GM23338 (cell line): ENCODE results near the gene NRN1L. TPM values are rescaled to one million over a fixed set of nuclear protein-coding genes. Genes with fewer than 3 reads are reported as not detected.
A peak's percentile ranks its signal among the peaks of the same experiment; 100 is the strongest.
"Not testable (repeated sequence)": the region's sequence is repeated elsewhere in the genome, so short reads cannot be mapped to it uniquely, and the experiment has no call there.

Experiments
- ATAC-seq: fragments of 200-7000 bp; cut with Tn5 transposase; 3 replicates; pipeline ENCODE4 v1.9.1; 2020
- DNase-seq: peaks from one replicate; pipeline ENCODE4 v3.0.0-alpha.2; 2015; ENCODE audit warnings: low spot score
- H2AFZ ChIP-seq: fragments of 200-600 bp; sonication (generic); 2 replicates; pipeline ENCODE4 v1.8.0; 2016; ENCODE audit warnings: antibody characterized with exemption, mild to moderate bottlenecking, moderate library complexity
- H3F3A ChIP-seq: fragments of 200-600 bp; sonication (generic); replicated peaks from 2 replicates; pipeline ENCODE4 v1.8.0; 2017; ENCODE audit warnings: antibody characterized with exemption, mixed run types, low read depth
- H3K27ac ChIP-seq: fragments of 200-600 bp; sonication (generic); 2 replicates; pipeline ENCODE4 v1.6.1; 2016; ENCODE audit warnings: low read depth
- H3K27me3 ChIP-seq: fragments of 200-600 bp; sonication (generic); 2 replicates; pipeline ENCODE4 v1.8.0; 2016; ENCODE audit warnings: mild to moderate bottlenecking, mixed run types, moderate library complexity; ENCODE audit not compliant: insufficient read depth
- H3K36me3 ChIP-seq: fragments of 200-600 bp; sonication (generic); 2 replicates; pipeline ENCODE4 v1.8.0; 2016; ENCODE audit warnings: mild to moderate bottlenecking; ENCODE audit not compliant: insufficient read depth
- H3K4me1 ChIP-seq: fragments of 200-600 bp; sonication (generic); 2 replicates; pipeline ENCODE4 v1.8.0; 2016; ENCODE audit warnings: mild to moderate bottlenecking, moderate library complexity; ENCODE audit not compliant: insufficient read depth
- H3K4me2 ChIP-seq: fragments of 200-600 bp; sonication (generic); 2 replicates; pipeline ENCODE4 v1.7.1; 2017; ENCODE audit warnings: mixed run types
- H3K4me3 ChIP-seq: fragments of 200-600 bp; sonication (generic); 2 replicates; pipeline ENCODE4 v1.6.1; 2016; ENCODE audit warnings: mixed run types
- H3K79me2 ChIP-seq: fragments of 200-600 bp; sonication (generic); replicated peaks from 2 replicates; pipeline ENCODE4 v1.8.0; 2017; ENCODE audit warnings: mild to moderate bottlenecking; ENCODE audit not compliant: insufficient read depth
- H3K9me2 ChIP-seq: fragments of 200-600 bp; sonication (generic); 2 replicates; pipeline ENCODE4 v1.8.0; 2017; ENCODE audit not compliant: insufficient read depth
- H4K20me1 ChIP-seq: fragments of 200-600 bp; sonication (generic); replicated peaks from 2 replicates; pipeline ENCODE4 v1.8.0; 2017; ENCODE audit warnings: mild to moderate bottlenecking; ENCODE audit not compliant: insufficient read depth
- H3K27ac Mint-ChIP-seq: 2 replicates; pipeline ENCODE4 v1.8.0; 2020; ENCODE audit warnings: inconsistent platforms, mild to moderate bottlenecking, moderate library complexity, mixed read lengths
- H3K27me3 Mint-ChIP-seq: 3 replicates; pipeline ENCODE4 v1.8.0; 2022; ENCODE audit warnings: low read depth, mild to moderate bottlenecking, moderate library complexity, mixed read lengths, inconsistent platforms; ENCODE audit not compliant: insufficient read depth, poor library complexity
- H3K36me3 Mint-ChIP-seq: 3 replicates; pipeline ENCODE4 v1.8.0; 2021; ENCODE audit warnings: low read depth, mild to moderate bottlenecking, inconsistent platforms, moderate library complexity, mixed read lengths
- H3K4me1 Mint-ChIP-seq: 3 replicates; pipeline ENCODE4 v1.8.0; 2020; ENCODE audit warnings: mild to moderate bottlenecking, inconsistent platforms, mixed read lengths
- H3K4me3 Mint-ChIP-seq: 3 replicates; pipeline ENCODE4 v1.8.0; 2021; ENCODE audit warnings: moderate library complexity, mild to moderate bottlenecking, inconsistent platforms, mixed read lengths
- H3K9me3 Mint-ChIP-seq: 3 replicates; pipeline ENCODE4 v1.8.0; 2020; ENCODE audit warnings: moderate library complexity, mild to moderate bottlenecking, inconsistent platforms, mixed read lengths
- CREB1 ChIP-seq: fragments of 250-450 bp; sonication (Bioruptor Pico); IDR thresholded peaks from 2 replicates; pipeline ENCODE4 v1.5.0; 2020; ENCODE audit warnings: low read depth, mild to moderate bottlenecking, moderate library complexity
- EZH2 ChIP-seq: fragments of 200-600 bp; sonication (generic); IDR thresholded peaks from one replicate; pipeline ENCODE4 v1.8.0; 2017; ENCODE audit warnings: antibody characterized with exemption, mild to moderate bottlenecking, low read depth; ENCODE audit not compliant: unreplicated experiment
- JUNB ChIP-seq: IDR thresholded peaks from one replicate; pipeline ENCODE4 v1.6.1; 2016; ENCODE audit warnings: antibody characterized with exemption; ENCODE audit not compliant: unreplicated experiment
- POLR2AphosphoS5 ChIP-seq: IDR thresholded peaks from 2 replicates; pipeline ENCODE4 v1.6.1; 2016; ENCODE audit warnings: antibody characterized with exemption, low read depth
- STAT1 ChIP-seq: IDR thresholded peaks from one replicate; pipeline ENCODE4 v1.6.1; 2016; ENCODE audit warnings: antibody characterized with exemption; ENCODE audit not compliant: unreplicated experiment
- ZNF114 ChIP-seq: fragments of 250-450 bp; sonication (Bioruptor Pico); IDR thresholded peaks from 2 replicates; pipeline ENCODE4 v1.5.0; 2020; ENCODE audit warnings: mild to moderate bottlenecking, moderate library complexity
- ZNF331 ChIP-seq: fragments of 250-450 bp; sonication (Bioruptor Pico); IDR thresholded peaks from 2 replicates; pipeline ENCODE4 v1.5.0; 2020; ENCODE audit warnings: low read depth, mild to moderate bottlenecking, moderate library complexity
- polyA plus RNA-seq: library from polyadenylated mRNA; unstranded; fragments of >200 nt; fragmentation: Nextera tagmentation; extraction: Ambion mirVana; gene quantifications from 2 replicates; pipeline ENCODE4 v1.2.1, GENCODE V29; 2016
- total RNA-seq: library from RNA; depleted of rRNA; stranded (reverse); fragments of >200 nt; shearing (Covaris generic); gene quantifications from 2 replicates; pipeline ENCODE4 v1.2.3, GENCODE V29; 2014
- TF ChIP-seq, protein P1 (sequence below): IDR thresholded peaks from one replicate; pipeline ENCODE4 v1.6.1; 2018; ENCODE audit warnings: antibody characterized with exemption; ENCODE audit not compliant: unreplicated experiment
- TF ChIP-seq, protein P2 (sequence below), 2 experiments: fragments of 200-600 bp in 1 of 2; sonication (generic) in 1 of 2; conservative IDR thresholded peaks; 2 replicates each; pipeline versions ENCODE4 v1.5.1 to v1.6.1; 2016 to 2017; ENCODE audit warnings: antibody characterized with exemption in 2 of 2, low read depth in 2 of 2, mild to moderate bottlenecking in 2 of 2, moderate library complexity in 1 of 2
- TF ChIP-seq, protein P3 (sequence below): fragments of 250-450 bp; sonication (Bioruptor Pico); IDR thresholded peaks from 2 replicates; pipeline ENCODE4 v1.5.0; 2020; ENCODE audit warnings: mild to moderate bottlenecking, moderate library complexity

NRN1L gene
- total and polyA plus RNA-seq, 2 experiments from 2014 or later, result 14.0 to 26.1 TPM

DNA sequence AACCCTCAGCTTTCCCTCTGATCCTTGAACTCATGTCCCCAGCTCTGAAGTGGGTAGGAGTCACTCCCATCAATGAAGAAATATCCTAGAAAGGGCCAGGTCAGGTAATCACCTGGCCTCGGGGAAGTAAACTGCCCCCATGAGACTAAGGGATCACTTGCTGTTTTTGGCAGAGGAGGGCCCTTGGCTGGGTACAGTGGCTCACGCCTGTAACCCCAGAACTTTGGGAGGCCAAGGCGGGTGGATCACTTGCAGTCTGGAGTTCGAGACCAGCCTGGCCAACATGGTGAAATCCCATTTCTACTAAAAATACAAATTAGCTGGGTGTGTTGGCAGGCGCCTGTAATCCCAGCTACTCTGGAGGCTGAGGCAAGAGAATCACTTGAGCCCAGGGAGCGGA lies 20.6 kb upstream of the NRN1L start:
- peaks cover 15% of the 10 kb centered on the region for H3K4me1 Mint-ChIP-seq
- Histone ChIP-seq H3F3A (peaks cover 16% of the 10 kb centered on the region), H3K36me3 (peaks cover 35% of the 10 kb centered on the region), H3K27ac (peak overlapping the region; percentile 69), H4K20me1 (peaks cover 48% of the 10 kb centered on the region), H3K79me2 (peaks cover 64% of the 10 kb centered on the region)
- H3K4me1 ChIP-seq, H3K4me2 ChIP-seq, H2AFZ ChIP-seq, H3K9me2 ChIP-seq, H3K27me3 Mint-ChIP-seq, H3K27ac Mint-ChIP-seq, H3K4me3 Mint-ChIP-seq, H3K27me3 ChIP-seq, ATAC-seq, H3K9me3 Mint-ChIP-seq, H3K4me3 ChIP-seq, DNase-seq: not testable (repeated sequence)
- peaks cover 59% of the 10 kb centered on the region for H3K36me3 Mint-ChIP-seq

DNA sequence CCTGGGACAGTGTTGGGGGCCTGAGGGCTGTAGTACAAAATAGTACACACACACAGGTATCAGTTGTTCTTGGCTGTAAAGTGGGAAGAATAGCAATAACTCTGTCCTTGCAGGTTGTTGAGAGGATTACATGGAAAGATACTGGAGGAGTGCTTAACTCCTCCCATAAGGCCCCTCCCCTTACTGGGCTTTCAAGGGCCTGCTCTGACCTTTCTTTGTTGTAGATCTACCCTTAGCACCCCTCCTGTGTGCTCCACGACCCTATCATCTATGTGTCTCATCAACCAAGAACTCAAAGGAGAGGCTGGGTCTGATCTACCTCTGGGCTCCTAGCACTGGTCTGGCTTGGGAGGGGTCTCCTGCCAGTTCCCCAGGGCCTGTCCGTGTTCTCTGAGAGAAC lies 20.1 kb upstream of the NRN1L start:
- Mint-ChIP-seq H3K27ac (no peak overlapping the region; the same call in 1 of the 2 replicates), H3K36me3 (peaks cover 62% of the 10 kb centered on the region), H3K9me3 (no peaks in the 10 kb centered on the region), H3K4me1 (peaks cover 15% of the 10 kb centered on the region), H3K4me3 (no peak overlapping the region), H3K27me3 (no peaks in the 10 kb centered on the region)
- Histone ChIP-seq H3K36me3 (peaks cover 35% of the 10 kb centered on the region), H3K4me3 (no peak overlapping the region), H3K27ac (peak overlapping the region; percentile 63; the same call in 1 of the 2 replicates), H3F3A (peaks cover 20% of the 10 kb centered on the region), H4K20me1 (peaks cover 45% of the 10 kb centered on the region), H3K4me1 (no peaks in the 10 kb centered on the region), H2AFZ (no peak overlapping the region), H3K79me2 (peaks cover 59% of the 10 kb centered on the region), H3K27me3 (no peaks in the 10 kb centered on the region), H3K4me2 (no peak overlapping the region), H3K9me2 (no peaks in the 10 kb centered on the region)
- peak; percentile 32; the same call in 2 of the 3 replicates for ATAC-seq
- no peak for TF ChIP-seq ZNF331
- TF ChIP-seq, protein P1, sequence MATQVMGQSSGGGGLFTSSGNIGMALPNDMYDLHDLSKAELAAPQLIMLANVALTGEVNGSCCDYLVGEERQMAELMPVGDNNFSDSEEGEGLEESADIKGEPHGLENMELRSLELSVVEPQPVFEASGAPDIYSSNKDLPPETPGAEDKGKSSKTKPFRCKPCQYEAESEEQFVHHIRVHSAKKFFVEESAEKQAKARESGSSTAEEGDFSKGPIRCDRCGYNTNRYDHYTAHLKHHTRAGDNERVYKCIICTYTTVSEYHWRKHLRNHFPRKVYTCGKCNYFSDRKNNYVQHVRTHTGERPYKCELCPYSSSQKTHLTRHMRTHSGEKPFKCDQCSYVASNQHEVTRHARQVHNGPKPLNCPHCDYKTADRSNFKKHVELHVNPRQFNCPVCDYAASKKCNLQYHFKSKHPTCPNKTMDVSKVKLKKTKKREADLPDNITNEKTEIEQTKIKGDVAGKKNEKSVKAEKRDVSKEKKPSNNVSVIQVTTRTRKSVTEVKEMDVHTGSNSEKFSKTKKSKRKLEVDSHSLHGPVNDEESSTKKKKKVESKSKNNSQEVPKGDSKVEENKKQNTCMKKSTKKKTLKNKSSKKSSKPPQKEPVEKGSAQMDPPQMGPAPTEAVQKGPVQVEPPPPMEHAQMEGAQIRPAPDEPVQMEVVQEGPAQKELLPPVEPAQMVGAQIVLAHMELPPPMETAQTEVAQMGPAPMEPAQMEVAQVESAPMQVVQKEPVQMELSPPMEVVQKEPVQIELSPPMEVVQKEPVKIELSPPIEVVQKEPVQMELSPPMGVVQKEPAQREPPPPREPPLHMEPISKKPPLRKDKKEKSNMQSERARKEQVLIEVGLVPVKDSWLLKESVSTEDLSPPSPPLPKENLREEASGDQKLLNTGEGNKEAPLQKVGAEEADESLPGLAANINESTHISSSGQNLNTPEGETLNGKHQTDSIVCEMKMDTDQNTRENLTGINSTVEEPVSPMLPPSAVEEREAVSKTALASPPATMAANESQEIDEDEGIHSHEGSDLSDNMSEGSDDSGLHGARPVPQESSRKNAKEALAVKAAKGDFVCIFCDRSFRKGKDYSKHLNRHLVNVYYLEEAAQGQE, result no peak
- TF ChIP-seq ZNF114, result no peak
- TF ChIP-seq, protein P2, sequence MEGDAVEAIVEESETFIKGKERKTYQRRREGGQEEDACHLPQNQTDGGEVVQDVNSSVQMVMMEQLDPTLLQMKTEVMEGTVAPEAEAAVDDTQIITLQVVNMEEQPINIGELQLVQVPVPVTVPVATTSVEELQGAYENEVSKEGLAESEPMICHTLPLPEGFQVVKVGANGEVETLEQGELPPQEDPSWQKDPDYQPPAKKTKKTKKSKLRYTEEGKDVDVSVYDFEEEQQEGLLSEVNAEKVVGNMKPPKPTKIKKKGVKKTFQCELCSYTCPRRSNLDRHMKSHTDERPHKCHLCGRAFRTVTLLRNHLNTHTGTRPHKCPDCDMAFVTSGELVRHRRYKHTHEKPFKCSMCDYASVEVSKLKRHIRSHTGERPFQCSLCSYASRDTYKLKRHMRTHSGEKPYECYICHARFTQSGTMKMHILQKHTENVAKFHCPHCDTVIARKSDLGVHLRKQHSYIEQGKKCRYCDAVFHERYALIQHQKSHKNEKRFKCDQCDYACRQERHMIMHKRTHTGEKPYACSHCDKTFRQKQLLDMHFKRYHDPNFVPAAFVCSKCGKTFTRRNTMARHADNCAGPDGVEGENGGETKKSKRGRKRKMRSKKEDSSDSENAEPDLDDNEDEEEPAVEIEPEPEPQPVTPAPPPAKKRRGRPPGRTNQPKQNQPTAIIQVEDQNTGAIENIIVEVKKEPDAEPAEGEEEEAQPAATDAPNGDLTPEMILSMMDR (conservative IDR thresholded peaks at IDR 0.05; ENCODE audit: low read depth in 2 of 2), result no peak
- no peak for TF ChIP-seq JUNB
- no peak for TF ChIP-seq CREB1 (CRISPR knock-in tag)
- TF ChIP-seq POLR2AphosphoS5, result no peak
- no peak for TF ChIP-seq EZH2
- TF ChIP-seq, protein P3, sequence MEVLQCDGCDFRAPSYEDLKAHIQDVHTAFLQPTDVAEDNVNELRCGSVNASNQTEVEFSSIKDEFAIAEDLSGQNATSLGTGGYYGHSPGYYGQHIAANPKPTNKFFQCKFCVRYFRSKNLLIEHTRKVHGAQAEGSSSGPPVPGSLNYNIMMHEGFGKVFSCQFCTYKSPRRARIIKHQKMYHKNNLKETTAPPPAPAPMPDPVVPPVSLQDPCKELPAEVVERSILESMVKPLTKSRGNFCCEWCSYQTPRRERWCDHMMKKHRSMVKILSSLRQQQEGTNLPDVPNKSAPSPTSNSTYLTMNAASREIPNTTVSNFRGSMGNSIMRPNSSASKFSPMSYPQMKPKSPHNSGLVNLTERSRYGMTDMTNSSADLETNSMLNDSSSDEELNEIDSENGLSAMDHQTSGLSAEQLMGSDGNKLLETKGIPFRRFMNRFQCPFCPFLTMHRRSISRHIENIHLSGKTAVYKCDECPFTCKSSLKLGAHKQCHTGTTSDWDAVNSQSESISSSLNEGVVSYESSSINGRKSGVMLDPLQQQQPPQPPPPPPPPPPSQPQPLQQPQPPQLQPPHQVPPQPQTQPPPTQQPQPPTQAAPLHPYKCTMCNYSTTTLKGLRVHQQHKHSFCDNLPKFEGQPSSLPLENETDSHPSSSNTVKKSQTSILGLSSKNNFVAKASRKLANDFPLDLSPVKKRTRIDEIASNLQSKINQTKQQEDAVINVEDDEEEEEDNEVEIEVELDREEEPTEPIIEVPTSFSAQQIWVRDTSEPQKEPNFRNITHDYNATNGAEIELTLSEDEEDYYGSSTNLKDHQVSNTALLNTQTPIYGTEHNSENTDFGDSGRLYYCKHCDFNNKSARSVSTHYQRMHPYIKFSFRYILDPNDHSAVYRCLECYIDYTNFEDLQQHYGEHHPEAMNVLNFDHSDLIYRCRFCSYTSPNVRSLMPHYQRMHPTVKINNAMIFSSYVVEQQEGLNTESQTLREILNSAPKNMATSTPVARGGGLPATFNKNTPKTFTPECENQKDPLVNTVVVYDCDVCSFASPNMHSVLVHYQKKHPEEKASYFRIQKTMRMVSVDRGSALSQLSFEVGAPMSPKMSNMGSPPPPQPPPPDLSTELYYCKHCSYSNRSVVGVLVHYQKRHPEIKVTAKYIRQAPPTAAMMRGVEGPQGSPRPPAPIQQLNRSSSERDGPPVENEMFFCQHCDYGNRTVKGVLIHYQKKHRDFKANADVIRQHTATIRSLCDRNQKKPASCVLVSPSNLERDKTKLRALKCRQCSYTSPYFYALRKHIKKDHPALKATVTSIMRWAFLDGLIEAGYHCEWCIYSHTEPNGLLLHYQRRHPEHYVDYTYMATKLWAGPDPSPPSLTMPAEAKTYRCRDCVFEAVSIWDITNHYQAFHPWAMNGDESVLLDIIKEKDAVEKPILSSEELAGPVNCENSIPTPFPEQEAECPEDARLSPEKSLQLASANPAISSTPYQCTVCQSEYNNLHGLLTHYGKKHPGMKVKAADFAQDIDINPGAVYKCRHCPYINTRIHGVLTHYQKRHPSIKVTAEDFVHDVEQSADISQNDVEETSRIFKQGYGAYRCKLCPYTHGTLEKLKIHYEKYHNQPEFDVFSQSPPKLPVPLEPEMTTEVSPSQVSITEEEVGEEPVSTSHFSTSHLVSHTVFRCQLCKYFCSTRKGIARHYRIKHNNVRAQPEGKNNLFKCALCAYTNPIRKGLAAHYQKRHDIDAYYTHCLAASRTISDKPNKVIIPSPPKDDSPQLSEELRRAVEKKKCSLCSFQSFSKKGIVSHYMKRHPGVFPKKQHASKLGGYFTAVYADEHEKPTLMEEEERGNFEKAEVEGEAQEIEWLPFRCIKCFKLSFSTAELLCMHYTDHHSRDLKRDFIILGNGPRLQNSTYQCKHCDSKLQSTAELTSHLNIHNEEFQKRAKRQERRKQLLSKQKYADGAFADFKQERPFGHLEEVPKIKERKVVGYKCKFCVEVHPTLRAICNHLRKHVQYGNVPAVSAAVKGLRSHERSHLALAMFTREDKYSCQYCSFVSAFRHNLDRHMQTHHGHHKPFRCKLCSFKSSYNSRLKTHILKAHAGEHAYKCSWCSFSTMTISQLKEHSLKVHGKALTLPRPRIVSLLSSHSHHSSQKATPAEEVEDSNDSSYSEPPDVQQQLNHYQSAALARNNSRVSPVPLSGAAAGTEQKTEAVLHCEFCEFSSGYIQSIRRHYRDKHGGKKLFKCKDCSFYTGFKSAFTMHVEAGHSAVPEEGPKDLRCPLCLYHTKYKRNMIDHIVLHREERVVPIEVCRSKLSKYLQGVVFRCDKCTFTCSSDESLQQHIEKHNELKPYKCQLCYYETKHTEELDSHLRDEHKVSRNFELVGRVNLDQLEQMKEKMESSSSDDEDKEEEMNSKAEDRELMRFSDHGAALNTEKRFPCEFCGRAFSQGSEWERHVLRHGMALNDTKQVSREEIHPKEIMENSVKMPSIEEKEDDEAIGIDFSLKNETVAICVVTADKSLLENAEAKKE (CRISPR knock-in tag), result no peak
- TF ChIP-seq STAT1, result no peak
- no peak for DNase-seq
